ENCODE results near the gene STK39.

STK39 gene

DNA sequence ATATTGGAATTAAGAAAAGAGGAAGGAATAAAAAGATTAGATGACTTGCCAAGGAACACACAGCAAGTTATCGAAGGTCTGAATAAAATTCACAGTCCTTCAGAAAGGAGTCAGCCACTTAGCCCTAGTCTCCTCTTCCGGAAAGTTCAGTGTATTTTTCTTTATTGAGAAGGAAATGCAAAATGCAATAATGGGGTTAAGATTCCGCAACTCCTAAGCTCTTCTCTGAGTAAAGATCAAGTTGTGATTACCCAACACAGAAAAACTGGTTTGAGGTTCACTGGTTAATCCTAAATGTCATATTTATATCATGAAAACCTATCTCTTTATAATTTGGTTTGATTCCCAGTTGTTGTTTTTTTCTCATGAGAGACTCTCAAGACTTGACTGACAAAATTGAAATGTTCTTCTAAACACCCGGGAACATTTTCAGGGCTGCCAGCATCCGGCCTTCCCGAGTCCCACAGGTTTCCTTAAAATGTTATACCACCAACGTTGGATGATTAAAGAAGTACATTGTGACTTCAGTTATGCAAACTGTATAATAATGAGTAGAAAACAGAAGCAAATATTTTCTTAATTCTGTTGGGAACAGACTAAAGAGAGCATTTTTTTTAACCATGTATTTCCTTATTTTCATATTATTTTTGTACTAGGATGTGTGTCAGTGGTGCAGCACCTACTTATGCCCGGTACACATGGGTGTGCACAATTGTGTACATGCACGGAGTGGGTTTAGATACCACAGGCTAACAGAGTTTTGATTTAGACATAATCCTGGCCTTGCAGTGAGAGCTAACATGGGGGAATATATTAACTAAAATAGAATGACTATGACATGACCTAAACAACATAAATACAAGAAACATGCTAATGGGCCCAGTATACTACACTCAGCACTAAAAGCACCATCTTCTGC, 100.2 kb downstream of the STK39 start:
- H2AFZ ChIP-seq = no peak overlapping the region
- H3K4me3 ChIP-seq (ENCODE audit: low read depth, low read length) = no peak overlapping the region
- TF ChIP-seq, protein P1, sequence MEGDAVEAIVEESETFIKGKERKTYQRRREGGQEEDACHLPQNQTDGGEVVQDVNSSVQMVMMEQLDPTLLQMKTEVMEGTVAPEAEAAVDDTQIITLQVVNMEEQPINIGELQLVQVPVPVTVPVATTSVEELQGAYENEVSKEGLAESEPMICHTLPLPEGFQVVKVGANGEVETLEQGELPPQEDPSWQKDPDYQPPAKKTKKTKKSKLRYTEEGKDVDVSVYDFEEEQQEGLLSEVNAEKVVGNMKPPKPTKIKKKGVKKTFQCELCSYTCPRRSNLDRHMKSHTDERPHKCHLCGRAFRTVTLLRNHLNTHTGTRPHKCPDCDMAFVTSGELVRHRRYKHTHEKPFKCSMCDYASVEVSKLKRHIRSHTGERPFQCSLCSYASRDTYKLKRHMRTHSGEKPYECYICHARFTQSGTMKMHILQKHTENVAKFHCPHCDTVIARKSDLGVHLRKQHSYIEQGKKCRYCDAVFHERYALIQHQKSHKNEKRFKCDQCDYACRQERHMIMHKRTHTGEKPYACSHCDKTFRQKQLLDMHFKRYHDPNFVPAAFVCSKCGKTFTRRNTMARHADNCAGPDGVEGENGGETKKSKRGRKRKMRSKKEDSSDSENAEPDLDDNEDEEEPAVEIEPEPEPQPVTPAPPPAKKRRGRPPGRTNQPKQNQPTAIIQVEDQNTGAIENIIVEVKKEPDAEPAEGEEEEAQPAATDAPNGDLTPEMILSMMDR (IDR thresholded peaks at IDR 0.05) = no peak
- H3K36me3 ChIP-seq (ENCODE audit: control insufficient read depth, insufficient read depth, low read length) = no peaks in the 10 kb centered on the region
- H3K9me3 ChIP-seq (ENCODE audit: control insufficient read depth, low read length) = no peaks in the 10 kb centered on the region
- no peaks in the 10 kb centered on the region for H3K79me2 ChIP-seq
- H3K27me3 ChIP-seq (ENCODE audit: control insufficient read depth, insufficient read depth, low read length) = no peaks in the 10 kb centered on the region
- no peak overlapping the region for H3K4me2 ChIP-seq (ENCODE audit: low read length)
- no peak overlapping the region for H3K9ac ChIP-seq
- no peaks in the 10 kb centered on the region for H3K4me1 ChIP-seq
- no peak overlapping the region for H3K27ac ChIP-seq

DNA sequence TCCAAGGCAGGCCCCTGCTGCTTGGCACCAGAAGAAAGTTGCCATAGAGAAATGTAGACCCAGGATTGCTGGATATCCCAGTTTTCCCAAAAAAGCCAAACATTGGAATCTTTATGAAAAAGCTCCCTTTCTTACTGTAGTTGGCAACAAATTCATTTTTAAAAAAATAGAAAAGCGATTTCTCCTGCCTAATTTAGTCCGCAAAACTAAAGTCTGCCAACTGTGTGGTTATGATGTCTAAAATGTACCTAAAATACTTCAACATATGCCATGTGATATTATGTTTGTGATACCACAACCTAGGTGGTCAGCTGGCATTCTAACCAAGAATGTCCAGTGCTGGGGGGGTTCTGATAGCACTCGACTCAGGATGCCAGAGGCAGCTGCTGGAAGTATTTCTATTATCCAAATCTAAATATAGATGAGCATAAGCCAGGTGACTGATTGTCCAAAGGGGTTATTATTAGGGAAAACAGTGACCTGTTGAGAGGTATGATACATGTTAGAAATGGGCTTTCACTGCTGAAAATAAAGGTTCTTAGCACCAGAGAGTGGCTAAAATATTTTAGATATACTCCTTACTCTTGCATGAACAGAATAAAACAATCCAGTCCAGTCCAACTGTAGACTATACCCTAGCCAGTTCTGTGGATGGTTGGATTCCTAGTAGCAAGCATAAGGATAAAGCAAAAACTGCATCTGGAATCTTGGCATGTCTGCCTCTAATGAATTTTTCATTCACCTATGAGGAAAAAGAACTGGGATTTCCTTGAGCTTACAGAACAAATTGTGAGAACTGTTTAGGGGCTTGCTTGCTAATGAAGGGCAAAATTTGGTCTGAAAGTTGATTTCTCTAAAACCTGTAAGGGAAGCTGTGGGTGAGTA, 101.7 kb downstream of the STK39 start:
- no peak overlapping the region for H3K4me2 ChIP-seq (ENCODE audit: low read length)
- no peaks in the 10 kb centered on the region for H3K79me2 ChIP-seq
- H3K27me3 ChIP-seq (ENCODE audit: control insufficient read depth, insufficient read depth, low read length) = no peaks in the 10 kb centered on the region
- H3K27ac ChIP-seq = no peak overlapping the region
- no peak overlapping the region for H3K9ac ChIP-seq
- H2AFZ ChIP-seq = no peak overlapping the region
- H3K4me1 ChIP-seq = no peaks in the 10 kb centered on the region
- no peaks in the 10 kb centered on the region for H3K9me3 ChIP-seq (ENCODE audit: control insufficient read depth, low read length)
- H3K36me3 ChIP-seq (ENCODE audit: control insufficient read depth, insufficient read depth, low read length) = no peaks in the 10 kb centered on the region
- no peak overlapping the region for H3K4me3 ChIP-seq (ENCODE audit: low read depth, low read length)
- TF ChIP-seq, protein P1 (IDR thresholded peaks at IDR 0.05) = no peak

DNA sequence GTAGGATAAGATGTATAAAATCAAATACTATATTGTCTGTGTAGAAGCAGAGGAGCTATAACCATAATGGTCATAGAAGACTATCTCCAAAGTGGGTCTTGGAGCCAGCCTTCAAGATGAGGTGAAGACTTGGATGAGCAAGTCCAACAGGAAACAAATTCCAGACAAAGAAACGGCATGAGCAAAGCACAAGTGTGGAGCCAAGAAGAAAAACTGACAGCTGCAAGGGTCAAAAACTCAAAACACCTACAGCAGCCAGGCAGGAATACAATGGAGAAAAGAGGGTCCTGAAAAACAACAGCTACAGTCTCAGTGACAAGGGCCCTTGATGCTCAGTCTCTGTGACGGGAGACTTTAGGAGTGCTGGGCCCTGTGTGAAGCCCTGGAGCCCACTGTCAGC, 102.4 kb downstream of the STK39 start:
- Histone ChIP-seq H3K4me3 (ENCODE audit: low read depth, low read length) (no peak overlapping the region), H3K36me3 (ENCODE audit: control insufficient read depth, insufficient read depth, low read length) (no peaks in the 10 kb centered on the region), H3K79me2 (no peaks in the 10 kb centered on the region), H3K9me3 (ENCODE audit: control insufficient read depth, low read length) (no peaks in the 10 kb centered on the region), H3K4me2 (ENCODE audit: low read length) (no peak overlapping the region), H2AFZ (no peak overlapping the region), H3K27ac (no peak overlapping the region), H3K9ac (no peak overlapping the region), H3K4me1 (no peaks in the 10 kb centered on the region), H3K27me3 (ENCODE audit: control insufficient read depth, insufficient read depth, low read length) (no peaks in the 10 kb centered on the region)
- TF ChIP-seq, protein P1 (IDR thresholded peaks at IDR 0.05) = no peak

DNA sequence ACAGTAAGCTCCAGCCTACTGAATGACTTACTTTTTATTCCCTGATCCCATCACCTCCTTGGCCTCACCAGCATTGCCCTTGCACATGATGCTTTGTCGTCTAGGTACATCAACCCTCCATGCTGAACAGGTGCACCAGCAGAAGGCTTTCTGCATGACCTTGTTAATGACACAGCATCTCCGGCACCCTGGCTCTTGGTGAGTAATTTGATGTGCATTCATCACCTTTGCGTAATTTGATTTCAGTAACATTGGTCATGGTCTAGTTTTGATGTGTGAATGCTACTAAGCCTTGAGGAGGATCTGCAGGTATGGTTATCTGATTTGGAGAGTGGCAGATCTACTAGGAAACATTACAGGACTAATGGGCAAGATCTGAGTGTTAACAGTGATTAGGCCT, 103.6 kb downstream of the STK39 start:
- Histone ChIP-seq H3K9ac (no peak overlapping the region), H3K4me3 (ENCODE audit: low read depth, low read length) (no peak overlapping the region), H3K79me2 (no peaks in the 10 kb centered on the region), H3K36me3 (ENCODE audit: control insufficient read depth, insufficient read depth, low read length) (no peaks in the 10 kb centered on the region), H3K4me2 (ENCODE audit: low read length) (no peak overlapping the region), H2AFZ (no peak overlapping the region), H3K4me1 (no peaks in the 10 kb centered on the region), H3K9me3 (ENCODE audit: control insufficient read depth, low read length) (no peaks in the 10 kb centered on the region), H3K27ac (no peak overlapping the region), H3K27me3 (ENCODE audit: control insufficient read depth, insufficient read depth, low read length) (no peaks in the 10 kb centered on the region)
- TF ChIP-seq, protein P1 (IDR thresholded peaks at IDR 0.05) = no peak

Data from parathyroid adenoma (tissue), 2 donors.